A673 (cell line): ENCODE data around the gene HOXB7.

Source experiments
- EZH2 ChIP-seq: fragments of 200-600 bp; sonication (generic); IDR thresholded peaks from 2 replicates; pipeline ENCODE4 v1.6.1; 2017; ENCODE audit warnings: borderline replicate concordance, low read depth, mild to moderate bottlenecking, mixed read lengths, antibody characterized with exemption, low read length; ENCODE audit not compliant: poor library complexity, severe bottlenecking
- TF ChIP-seq, protein P1 (sequence below): fragments of 300-800, 200-600 bp; sonication (generic); conservative IDR thresholded peaks from 2 replicates; pipeline ENCODE4 v1.5.1; 2017; ENCODE audit warnings: low read depth, mild to moderate bottlenecking, antibody characterized with exemption, low read length, moderate library complexity, mixed read lengths

DNA sequence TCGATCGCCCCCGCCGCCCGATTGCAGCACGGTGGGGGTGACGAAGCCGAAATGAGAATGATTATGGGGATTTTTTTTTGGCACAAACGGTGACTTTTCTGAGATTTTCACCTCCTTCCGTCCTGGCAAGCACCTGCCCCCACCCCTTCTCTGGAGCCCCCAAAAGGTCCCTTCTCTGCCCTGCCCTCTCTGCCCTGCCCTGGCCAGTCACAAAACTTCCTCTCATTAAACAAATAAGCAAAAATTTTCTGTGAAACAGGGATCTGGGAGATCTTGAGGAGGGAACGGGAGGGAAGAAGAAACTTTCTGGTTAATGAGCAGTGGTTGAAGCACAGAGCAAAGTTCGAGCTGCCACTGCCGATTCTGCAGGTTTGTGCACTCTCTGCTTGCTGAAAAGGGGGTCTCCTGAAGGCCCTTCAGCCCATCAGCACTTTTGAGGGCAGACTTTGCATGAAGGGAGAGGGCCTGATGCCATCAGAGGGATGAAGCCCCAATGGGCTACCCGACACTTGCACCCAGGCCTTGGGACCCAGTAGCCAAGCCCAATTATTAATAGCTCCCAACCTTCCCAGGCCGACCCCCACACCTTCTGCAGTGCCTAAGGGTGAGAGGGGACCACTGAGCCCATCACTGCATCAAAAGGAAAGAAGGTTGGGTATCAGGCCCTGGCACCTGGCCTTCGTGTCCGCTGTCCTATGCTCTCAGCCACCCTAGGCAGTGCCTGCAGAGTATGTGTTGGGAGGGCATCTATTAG, 5.3 kb upstream of the HOXB7 start:
- TF ChIP-seq, protein P1, sequence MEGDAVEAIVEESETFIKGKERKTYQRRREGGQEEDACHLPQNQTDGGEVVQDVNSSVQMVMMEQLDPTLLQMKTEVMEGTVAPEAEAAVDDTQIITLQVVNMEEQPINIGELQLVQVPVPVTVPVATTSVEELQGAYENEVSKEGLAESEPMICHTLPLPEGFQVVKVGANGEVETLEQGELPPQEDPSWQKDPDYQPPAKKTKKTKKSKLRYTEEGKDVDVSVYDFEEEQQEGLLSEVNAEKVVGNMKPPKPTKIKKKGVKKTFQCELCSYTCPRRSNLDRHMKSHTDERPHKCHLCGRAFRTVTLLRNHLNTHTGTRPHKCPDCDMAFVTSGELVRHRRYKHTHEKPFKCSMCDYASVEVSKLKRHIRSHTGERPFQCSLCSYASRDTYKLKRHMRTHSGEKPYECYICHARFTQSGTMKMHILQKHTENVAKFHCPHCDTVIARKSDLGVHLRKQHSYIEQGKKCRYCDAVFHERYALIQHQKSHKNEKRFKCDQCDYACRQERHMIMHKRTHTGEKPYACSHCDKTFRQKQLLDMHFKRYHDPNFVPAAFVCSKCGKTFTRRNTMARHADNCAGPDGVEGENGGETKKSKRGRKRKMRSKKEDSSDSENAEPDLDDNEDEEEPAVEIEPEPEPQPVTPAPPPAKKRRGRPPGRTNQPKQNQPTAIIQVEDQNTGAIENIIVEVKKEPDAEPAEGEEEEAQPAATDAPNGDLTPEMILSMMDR, result no peak
- TF ChIP-seq EZH2, result no peak
